Measurements from ENCODE around the gene ZCCHC14. TPM values are rescaled to one million over a fixed set of nuclear protein-coding genes. Genes with fewer than 3 reads are reported as not detected.

ZCCHC14 gene
- total RNA-seq, 1 donor = 8.2 TPM

- no peak overlapping the region for H3K4me3 ChIP-seq (ENCODE audit: low read depth, low read length)
- no peak for DNase-seq (ENCODE audit: low read depth)
- TF ChIP-seq CTCF (IDR thresholded peaks at IDR 0.05; ENCODE audit: insufficient read depth, low read depth, low read length) = no peak
Observed at GRCh38 chr16:87538594-87538993, 45.8 kb upstream of the ZCCHC14 start.

GRCh38 chr16:87538160-87538559 is 45.3 kb upstream of the ZCCHC14 start:
- TF ChIP-seq CTCF (IDR thresholded peaks at IDR 0.05; ENCODE audit: insufficient read depth, low read depth, low read length) = no peak
- DNase-seq (ENCODE audit: low read depth) = no peak

GRCh38 chr16:87536795-87537142 is 43.9 kb upstream of the ZCCHC14 start:
- DNase-seq (ENCODE audit: low read depth) = no peak

More at GRCh38 chr16:87538160-87538559, 45.3 kb upstream of the ZCCHC14 start:
- no peak overlapping the region for H3K4me3 ChIP-seq (ENCODE audit: low read depth, low read length)

GRCh38 chr16:87535855-87536794 is 43.3 kb upstream of the ZCCHC14 start:
- H3K4me3 ChIP-seq (ENCODE audit: low read depth, low read length) = no peak overlapping the region
- no peak for TF ChIP-seq CTCF (IDR thresholded peaks at IDR 0.05; ENCODE audit: insufficient read depth, low read depth, low read length)
- DNase-seq (ENCODE audit: low read depth) = no peak

More at GRCh38 chr16:87536795-87537142, 43.9 kb upstream of the ZCCHC14 start:
- no peak overlapping the region for H3K4me3 ChIP-seq (ENCODE audit: low read depth, low read length)
- no peak for TF ChIP-seq CTCF (IDR thresholded peaks at IDR 0.05; ENCODE audit: insufficient read depth, low read depth, low read length)

GRCh38 chr16:87535457-87535854 is 42.6 kb upstream of the ZCCHC14 start:
- no peak overlapping the region for H3K4me3 ChIP-seq (ENCODE audit: low read depth, low read length)
- no peak for TF ChIP-seq CTCF (IDR thresholded peaks at IDR 0.05; ENCODE audit: insufficient read depth, low read depth, low read length)
- DNase-seq (ENCODE audit: low read depth) = no peak

GRCh38 chr16:87534751-87535150 is 41.9 kb upstream of the ZCCHC14 start:
- no peak for DNase-seq (ENCODE audit: low read depth)
- no peak for TF ChIP-seq CTCF (IDR thresholded peaks at IDR 0.05; ENCODE audit: insufficient read depth, low read depth, low read length)
- no peak overlapping the region for H3K4me3 ChIP-seq (ENCODE audit: low read depth, low read length)

All from fibroblast of villous mesenchyme (primary cell).